HTERT RPE-1 (cell line): ENCODE measurements around the gene LAMA4.

Experiments
- in situ Hi-C: fragments of 300-500 bp; cut with MboI; formaldehyde crosslinking; loops from 4 replicates; pipeline ENCODE4 v1.14.3; 2020; ENCODE audit warnings: low sequenced_read_pairs

The LAMA4 gene

DNA sequence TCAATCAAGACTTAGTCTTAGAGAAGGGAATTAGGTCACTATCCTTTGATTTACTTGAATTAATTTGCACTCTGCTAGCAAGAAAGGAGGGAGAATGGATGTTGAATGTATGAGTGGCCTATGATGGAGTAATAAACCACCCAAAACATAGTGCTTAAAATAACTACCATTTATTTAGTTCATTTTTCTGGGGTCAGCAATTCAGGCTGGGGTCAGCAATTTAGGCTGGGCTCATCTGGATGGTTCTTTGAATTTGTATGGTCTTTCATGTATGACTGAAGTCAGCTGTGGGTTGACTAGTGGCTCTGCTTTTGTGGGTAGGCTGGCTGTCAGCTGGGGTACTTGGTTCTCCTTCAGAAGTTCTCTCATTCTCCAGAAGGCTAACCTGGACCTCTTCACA is 21.0 kb upstream of the LAMA4 start:
- in situ Hi-C loops = loop anchor here (25.0 kb wide), 1 partner anchor 88 kb away; no protein-coding TSS in a partner anchor

DNA sequence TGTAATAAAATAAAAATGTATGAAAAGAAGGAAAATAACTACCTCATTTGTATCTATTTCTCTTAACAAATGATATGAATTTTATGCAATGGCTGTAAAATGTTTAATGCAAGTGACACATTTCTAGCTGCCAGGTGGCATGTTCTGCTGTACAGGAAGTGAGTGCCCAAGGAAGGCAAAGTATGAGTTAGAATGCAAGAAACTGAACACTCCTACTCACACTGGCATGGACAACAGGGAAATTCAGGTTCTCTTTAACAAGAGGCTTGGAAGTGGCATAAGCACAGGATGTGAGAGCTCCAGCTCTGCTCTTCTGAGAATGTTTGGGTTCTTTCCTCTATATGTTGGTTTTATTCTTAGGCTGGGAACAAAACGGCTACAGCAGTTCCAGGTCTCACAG is 20.4 kb upstream of the LAMA4 start:
- in situ Hi-C loops = loop anchor here (25.0 kb wide), 1 partner anchor 87 kb away; no protein-coding TSS in a partner anchor

DNA sequence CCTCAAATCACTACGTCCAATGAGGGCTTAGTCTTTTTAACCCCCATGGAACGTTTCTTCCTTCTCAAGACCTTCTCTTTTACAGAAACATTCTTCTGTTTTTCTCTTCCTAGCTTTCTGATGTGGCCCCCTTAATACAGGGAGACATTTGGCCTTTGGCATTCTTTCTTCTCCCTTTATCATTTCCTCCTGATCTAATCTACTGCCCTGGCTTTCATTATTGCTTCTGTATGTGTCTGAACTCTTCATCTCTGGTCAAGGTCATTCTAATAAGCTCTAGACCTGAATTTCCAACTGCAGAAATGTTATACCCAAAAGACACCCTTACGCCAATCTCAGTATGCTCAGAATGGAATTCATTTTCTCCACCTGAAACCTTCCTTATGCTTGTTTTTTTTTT is 18.4 kb upstream of the LAMA4 start:
- in situ Hi-C loops = no loop called here

DNA sequence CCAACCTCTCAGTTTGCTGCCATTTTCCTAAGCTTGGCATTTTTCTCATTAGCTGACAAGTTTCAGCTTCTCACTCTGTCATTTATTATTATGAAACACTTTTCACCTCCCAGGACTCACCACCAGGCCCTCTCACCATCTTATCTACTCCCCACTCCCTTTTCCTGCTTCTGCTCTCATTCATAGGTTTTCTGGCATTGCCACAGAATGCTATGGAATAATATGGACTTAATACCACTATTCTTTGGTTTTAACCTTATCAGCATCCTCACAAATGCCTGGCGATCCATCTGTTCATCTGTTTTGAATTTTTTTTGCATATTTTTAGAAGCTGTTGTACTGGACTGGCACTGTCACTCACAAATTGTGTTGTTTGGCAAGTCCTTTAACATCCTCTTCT is 16.4 kb upstream of the LAMA4 start:
- in situ Hi-C loops = no loop called here

DNA sequence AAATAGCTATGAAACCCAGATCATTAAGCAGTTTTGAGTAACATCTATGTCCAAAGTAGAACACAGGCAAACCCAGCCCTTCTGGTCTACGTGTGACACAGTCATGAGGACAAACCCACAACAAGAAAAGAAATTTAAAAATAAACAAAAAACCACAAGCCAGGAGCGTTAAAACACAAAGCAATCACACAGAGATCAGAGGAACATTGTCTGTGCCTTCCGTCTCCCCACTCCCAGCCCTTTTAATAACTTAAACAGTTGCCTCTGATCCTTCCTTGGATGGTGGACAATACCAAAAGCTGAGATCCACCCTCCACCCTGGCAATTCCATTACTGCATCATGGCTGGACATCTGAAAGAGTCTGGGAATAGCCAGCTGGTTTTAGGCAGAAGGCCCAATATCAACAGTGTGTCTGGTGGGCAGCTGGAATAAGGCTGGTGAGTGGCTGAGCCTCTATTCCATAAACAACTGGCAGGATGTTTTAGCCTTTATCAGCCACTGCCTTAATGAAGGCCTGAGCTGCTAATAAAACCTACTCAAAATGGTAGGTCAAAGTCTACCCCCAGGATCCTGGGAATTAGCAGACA is 15.7 kb upstream of the LAMA4 start:
- in situ Hi-C loops = no loop called here

DNA sequence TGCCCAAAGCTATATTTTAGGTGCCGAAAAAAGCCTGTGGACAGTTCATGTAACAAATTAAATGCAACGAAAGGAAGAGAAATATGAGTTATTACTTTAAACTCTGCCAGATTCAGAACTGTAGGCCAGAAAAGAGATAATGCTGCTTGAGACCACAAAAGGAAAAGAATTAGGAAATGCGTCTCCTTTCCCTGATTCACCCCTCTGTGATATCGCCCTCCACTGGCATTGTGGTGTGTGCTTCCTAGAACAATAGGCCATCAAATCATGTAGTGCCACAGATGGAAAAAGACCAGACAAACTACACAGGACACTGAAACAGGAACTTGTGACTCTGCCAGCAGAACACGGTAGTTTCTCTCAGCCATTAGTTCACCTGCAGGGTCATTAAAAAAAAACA is 14.7 kb upstream of the LAMA4 start:
- in situ Hi-C loops = no loop called here

DNA sequence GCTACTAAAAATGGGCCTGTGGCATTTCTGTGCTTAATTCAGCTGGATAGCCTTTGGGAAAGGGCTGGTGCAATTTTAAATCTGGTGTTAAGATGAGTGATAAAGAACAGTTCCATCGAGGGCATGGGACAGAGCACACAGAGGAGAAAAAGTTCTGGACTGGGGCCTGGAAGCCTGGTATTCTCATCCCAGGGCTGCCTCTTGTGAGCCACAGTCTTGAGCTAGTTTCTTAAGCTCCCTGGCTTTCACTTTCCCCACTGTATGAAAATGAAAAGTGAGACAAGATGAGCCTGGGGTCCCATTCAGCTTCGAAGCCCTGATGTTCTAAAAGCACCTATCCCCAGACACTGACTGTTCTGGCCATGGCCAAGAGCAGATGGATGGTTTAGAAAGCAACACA is 14.3 kb upstream of the LAMA4 start:
- in situ Hi-C loops = no loop called here

DNA sequence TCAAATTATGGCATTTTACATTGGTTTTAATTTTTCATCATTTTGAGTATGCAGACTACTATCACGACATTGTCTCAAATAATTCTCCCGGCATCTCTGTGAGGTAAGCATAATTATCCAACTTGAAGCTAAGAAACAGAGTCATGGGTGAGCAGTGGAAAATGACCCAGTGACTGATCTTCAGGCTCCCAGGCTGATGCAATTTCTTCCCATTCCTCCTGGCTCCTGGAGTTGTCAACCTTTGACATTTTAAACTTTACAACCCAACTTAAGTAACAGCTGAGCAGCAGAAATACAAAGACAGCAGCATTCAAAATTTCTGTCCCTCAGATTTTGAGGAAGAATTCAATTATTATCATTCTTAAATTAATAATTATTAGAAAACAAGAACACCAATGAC is 13.7 kb upstream of the LAMA4 start:
- in situ Hi-C loops = no loop called here

DNA sequence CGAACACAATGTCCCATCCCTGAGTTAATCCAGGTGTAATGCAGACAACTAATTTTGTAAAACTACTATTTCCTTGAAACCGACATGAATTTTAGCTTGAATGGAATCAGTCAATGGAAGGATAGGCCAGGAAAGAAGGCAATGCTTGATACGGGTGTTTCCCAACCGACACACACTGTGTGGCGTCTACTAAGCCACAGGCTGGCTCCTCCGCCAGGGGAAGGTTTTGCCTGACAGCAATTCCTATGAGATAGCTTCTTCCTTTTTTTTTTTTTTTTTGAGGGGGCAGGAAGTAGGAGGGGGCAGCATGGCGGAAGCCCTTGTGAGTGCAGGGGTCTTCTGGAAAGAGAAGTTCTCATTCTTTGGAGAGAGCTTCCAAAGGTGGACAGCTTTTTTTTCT is 12.0 kb upstream of the LAMA4 start:
- in situ Hi-C loops = no loop called here

DNA sequence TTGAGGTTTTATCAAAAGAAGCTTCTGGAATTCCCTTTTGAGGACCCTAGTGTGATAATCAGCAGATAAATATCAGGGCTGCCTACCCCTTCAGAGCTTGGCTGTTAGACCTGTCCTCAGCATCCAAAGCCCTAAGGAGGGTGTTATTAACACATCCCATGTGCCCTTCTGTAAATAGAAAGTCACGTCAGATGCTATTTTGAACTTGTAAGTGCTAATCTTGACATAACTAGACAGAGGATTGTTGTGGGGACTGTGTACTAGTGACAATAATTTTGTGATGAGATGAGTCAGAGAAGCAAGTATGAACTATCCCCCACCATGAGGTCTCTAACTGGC is 4.9 kb upstream of the LAMA4 start:
- in situ Hi-C loops = no loop called here

DNA sequence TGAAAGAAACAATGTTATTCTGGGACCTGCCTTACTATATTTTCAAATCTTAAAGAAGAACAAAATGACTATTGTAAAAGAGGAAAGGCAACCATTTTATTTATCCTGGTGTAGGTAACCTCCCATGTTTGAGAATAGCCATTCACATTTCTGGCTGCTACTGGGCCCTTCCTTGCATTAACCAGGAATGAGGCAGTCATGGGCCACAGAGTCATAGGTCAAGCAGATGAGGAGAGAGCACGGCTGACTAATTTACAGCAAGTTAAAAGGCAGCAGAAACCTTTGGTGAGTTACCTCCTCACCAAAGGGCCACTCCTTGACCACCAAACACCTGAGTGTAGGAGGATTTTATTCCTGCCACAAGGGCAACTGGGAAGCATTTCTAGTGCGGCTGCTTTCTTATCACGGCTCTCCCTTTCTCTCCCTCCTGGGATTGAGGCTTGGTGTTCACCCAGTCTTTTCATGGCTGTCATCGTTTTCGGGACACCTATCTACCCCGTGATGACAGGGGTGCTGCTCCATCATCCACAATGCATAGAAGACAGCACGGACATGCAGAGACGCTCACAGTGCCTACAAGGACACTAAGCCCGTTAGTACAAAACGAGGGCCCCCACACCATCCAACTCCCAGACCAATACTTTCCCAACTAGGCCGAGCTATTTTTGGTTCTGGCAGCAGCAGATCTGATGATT is 4.4 kb upstream of the LAMA4 start:
- in situ Hi-C loops = no loop called here

DNA sequence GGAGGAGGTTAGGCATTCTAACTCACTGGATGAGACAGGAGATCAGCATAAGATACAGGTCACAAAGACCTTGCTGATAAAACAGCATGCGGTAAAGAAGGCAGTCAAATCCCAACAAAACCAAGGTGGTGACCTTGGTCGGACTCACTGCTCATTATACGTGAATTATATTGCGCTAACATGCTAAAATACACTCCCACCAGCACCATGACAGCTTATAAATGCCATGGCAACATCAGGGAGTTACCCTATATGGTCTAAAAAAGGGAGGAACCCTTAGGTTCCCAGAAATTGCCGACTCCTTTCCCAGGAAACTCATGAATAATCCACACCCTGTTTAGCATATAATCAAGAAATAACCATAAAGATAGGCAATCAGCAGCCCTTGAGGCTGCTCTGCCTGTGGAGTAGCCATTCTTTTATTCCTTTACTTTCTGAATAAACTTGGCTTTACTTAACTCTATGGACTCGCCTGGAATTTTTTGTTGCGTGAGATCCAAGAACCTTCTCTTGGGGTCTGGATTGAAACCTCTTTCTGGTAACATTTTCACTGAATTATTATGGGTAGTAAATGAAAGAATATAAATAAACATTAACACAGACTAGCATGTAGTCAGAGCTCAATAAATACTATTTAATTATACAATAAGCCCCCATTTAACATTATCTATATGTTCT is 3.0 kb upstream of the LAMA4 start:
- in situ Hi-C loops = no loop called here

DNA sequence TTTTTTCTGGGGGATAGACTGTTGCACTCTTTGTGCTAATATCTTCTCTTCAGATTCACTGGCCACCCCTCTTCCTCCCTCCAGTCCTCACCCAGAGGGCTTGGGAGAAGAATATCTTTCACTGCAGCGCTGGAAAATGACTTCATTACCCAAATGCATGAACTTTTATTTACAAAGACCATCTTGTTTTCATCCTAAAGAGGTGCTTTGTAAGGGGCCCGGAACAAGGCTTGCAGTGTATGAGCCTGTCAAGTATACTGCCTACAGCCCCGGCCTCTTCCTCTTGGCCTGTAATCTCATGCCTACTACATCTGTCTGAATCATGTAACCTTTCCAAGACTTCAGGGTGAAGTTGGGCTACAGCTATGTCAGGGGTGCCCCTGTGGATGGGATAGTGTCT is 554 bp upstream of the LAMA4 start:
- in situ Hi-C loops = no loop called here

DNA sequence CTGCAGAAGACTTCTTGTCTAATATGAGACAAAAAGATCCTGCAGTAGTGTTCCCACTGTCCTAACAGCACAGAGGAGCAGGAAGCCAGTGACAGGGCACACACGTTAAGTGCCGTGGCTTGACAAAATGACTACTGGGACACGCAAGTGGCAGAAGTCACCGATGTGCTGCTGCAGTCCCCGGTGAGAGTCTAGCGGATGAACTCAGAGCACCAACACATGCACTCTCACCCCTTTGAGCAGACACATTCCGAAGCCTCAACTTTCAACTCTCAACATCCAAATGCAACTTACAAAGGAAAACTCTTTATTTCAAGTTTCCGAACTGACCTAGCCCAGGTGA is 898 bp downstream of the LAMA4 start:
- in situ Hi-C loops = no loop called here

DNA sequence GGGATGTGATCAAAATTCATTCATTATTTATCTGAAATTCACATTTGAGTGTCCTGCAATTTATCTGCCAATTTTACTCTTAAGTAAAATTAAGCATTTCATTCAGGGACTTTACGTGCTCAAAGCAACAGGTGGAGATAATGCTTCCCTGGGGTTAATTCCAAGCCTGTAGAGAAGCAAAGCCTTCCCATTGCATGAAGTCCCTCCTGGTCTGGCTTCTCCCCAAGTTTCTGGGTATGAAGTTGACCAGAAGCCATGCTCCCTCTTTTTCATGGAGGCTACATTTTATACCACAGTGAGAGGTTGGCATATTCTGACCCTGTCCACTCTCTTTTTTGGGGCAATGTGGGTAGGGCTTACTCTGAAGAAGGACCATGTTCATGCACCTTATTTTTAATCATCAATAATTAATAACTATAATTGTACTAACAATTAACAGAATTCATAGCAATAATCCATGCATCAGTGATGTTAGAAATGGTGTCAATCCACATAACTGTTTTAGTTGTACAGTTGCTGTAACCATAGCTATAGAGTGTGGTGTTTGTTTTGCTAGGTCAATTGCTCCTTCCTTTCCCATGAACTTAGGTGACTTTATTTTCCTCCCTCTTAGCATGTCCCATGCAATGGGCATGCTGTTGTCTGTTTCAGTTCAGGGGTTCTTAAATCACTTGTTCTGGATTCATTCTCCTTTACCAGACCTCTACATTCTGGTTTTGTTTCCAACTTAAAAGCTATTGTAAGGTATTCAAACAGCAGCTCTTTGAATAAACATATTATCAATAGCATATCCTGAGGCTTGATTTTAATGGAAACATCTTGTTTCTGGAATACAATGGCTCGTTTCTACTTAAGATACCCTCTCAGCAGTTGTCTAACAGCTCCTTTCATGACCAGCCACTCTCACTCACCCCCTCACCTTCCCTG is 1.5 kb downstream of the LAMA4 start:
- in situ Hi-C loops = no loop called here

DNA sequence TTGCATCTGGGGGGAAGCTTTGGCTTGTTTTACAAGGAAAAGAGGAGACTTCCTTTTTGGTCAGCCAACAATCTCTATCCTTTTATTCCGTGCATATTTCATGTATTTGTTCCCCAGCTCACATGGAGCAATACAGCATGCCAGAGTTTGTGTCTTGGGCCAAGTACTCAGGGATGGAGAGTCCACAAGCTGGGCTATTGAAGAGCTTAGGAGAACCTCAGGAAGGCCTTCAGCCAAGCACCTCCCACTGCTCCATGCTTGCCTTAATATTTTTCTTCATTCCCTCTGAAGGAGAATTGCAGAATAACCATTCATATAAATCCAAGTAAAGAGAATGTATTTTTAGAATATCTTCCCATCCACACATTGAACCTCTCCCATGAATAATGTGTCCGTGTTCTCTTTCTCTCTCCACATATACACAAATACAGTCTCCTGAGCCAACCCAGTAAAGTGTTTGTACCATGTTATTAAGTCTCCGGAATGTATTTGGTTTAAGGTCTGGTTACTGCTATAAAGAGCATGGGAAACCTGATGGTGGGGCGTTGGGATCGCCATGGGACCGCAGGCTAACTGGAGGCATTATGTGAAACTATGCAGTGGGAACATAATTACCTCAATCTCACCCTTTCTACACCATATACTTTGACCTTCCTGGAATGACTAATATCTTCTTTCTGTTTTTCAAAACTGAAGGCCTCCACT is 3.0 kb downstream of the LAMA4 start:
- in situ Hi-C loops = no loop called here

DNA sequence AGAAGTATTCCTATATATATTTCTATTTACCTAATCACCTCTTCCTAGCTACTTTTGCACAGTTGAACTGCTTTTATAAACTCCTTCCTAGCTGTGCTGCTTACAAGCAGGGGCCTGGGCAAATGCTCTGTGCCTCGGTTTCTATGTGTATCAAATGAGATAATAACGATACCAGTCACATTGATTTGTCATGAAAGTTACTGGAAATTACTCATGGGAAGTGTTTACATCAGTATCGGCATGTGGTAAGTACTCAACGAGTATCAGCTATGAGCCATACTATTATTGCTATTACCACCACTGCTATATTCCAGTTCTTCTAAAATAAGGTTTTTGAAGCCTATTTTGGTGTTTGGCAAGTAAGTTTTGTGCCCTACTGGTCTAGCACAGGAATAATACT is 4.9 kb downstream of the LAMA4 start:
- in situ Hi-C loops = no loop called here

DNA sequence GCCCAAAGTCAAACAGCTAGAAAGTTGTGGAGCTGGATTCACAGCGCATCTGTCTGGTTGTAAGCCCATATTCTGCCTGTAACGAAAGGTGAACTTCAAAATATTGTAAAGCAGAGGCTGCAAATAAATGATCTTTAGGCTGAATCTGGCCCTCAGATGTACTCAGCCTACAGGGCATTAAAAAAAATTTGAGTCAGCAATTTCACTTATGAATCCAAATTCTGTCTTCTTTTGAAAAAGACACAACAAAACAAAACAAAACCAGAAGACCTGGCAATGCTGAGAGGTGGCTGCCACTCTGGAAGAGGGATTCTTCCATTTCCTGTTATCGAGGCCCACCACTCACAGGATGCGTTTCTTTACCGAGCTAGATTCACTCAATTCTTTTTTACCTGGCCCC is 7.1 kb downstream of the LAMA4 start:
- in situ Hi-C loops = no loop called here

DNA sequence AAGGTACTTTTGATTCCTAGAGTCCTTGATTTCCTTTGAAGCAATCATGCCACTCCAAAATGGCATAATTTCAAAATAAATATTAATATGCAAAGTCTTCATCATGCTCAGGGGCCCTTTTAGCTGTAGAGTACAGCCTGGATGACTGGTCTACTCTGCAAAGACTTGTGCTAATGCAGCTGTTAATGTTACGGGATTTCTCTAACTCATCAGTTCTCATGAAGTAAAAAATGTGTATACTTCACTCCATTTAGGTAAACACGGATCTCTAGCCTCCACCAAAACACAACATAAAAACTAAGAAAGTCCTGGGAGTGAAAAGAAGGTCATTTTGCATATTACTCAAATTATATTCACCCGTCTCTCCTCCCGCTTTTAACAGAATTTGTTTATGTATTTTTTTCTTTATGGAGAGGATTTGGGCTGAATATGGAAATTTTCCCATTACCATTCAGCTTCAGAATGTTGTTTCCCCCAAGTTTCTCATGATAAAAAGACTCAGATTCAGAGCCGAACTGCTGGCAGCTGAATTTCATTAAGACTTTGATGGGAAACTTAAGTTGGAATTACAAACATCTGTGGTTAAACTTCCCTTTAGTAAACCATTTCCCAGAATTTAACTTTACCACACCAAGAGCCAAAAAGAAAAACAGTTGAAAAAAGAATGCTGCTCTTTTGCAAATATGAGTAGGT is 8.7 kb downstream of the LAMA4 start:
- in situ Hi-C loops = no loop called here
